GM23248 (cell line): ENCODE measurements around the gene NTNG2.

Source experiments
- EZH2 ChIP-seq: fragments of 200-600 bp; sonication (generic); IDR thresholded peaks from 2 replicates; pipeline ENCODE4 v1.6.1; 2018; ENCODE audit warnings: antibody characterized with exemption, mild to moderate bottlenecking; ENCODE audit not compliant: insufficient read depth, poor library complexity, severe bottlenecking
- EZH2phosphoT487 ChIP-seq: fragments of 200-600 bp; sonication (generic); IDR thresholded peaks from 2 replicates; pipeline ENCODE4 v1.6.1; 2018; ENCODE audit warnings: antibody characterized with exemption, moderate library complexity, mild to moderate bottlenecking, low read depth; ENCODE audit not compliant: insufficient read depth

GRCh38 chr9:132268725-132269352, 107.0 kb downstream of the NTNG2 start:
- TF ChIP-seq EZH2 (no peak), EZH2phosphoT487 (no peak)
